Measurements from ENCODE around the gene ZDHHC9.
A peak's percentile ranks its signal among the peaks of the same experiment; 100 is the strongest.
"Not testable (repeated sequence)": the region's sequence is repeated elsewhere in the genome, so short reads cannot be mapped to it uniquely, and the experiment has no call there.

Gene ZDHHC9

GRCh38 chrX:129843459-129844306 is at the start of gene ZDHHC9:
ZDHHC9 (minus strand) TSS chrX:129843886; CDS start chrX:129841945, 1,941 bp downstream.
- peak; percentile 56 for DNase-seq (ENCODE audit: low read depth)

- no peak for DNase-seq (ENCODE audit: low read depth)
Observed at GRCh38 chrX:129877401-129877800, 33.7 kb upstream of the ZDHHC9 start.

GRCh38 chrX:129876771-129877305 is 33.2 kb upstream of the ZDHHC9 start:
- no peak for DNase-seq (ENCODE audit: low read depth)

- no peak for DNase-seq (ENCODE audit: low read depth)
Observed at GRCh38 chrX:129875669-129876068, 32.0 kb upstream of the ZDHHC9 start.

- DNase-seq (ENCODE audit: low read depth), result no peak
Observed at GRCh38 chrX:129872524-129872923, 28.8 kb upstream of the ZDHHC9 start.

GRCh38 chrX:129866321-129866720 is 22.6 kb upstream of the ZDHHC9 start:
- not testable (repeated sequence) for DNase-seq (ENCODE audit: low read depth)

GRCh38 chrX:129859134-129859533 is 15.4 kb upstream of the ZDHHC9 start:
- not testable (repeated sequence) for DNase-seq (ENCODE audit: low read depth)

GRCh38 chrX:129851825-129852224 is 8.1 kb upstream of the ZDHHC9 start:
- DNase-seq (ENCODE audit: low read depth), result not testable (repeated sequence)

- no peak for DNase-seq (ENCODE audit: low read depth)
Observed at GRCh38 chrX:129846716-129847115, 3.0 kb upstream of the ZDHHC9 start.

- DNase-seq (ENCODE audit: low read depth), result no peak
Observed at GRCh38 chrX:129845616-129846190, 2.0 kb upstream of the ZDHHC9 start.

- DNase-seq (ENCODE audit: low read depth), result no peak
Observed at GRCh38 chrX:129843209-129843458, 552 bp downstream of the ZDHHC9 start.

GRCh38 chrX:129842510-129843208 is 1.0 kb downstream of the ZDHHC9 start:
- DNase-seq (ENCODE audit: low read depth), result no peak

- no peak for DNase-seq (ENCODE audit: low read depth)
Observed at GRCh38 chrX:129840344-129840743, 3.3 kb downstream of the ZDHHC9 start.

- no peak for DNase-seq (ENCODE audit: low read depth)
Observed at GRCh38 chrX:129836827-129837226, 6.9 kb downstream of the ZDHHC9 start.

GRCh38 chrX:129833153-129833990 is 10.3 kb downstream of the ZDHHC9 start:
- DNase-seq (ENCODE audit: low read depth), result no peak

GRCh38 chrX:129831091-129831885 is 12.4 kb downstream of the ZDHHC9 start:
- no peak for DNase-seq (ENCODE audit: low read depth)

- no peak for DNase-seq (ENCODE audit: low read depth)
Observed at GRCh38 chrX:129830494-129830893, 13.2 kb downstream of the ZDHHC9 start.

GRCh38 chrX:129825746-129826505 is 17.8 kb downstream of the ZDHHC9 start:
- no peak for DNase-seq (ENCODE audit: low read depth)

- no peak for DNase-seq (ENCODE audit: low read depth)
Observed at GRCh38 chrX:129824620-129825019, 19.1 kb downstream of the ZDHHC9 start.

- DNase-seq (ENCODE audit: low read depth), result no peak
Observed at GRCh38 chrX:129823522-129823921, 20.2 kb downstream of the ZDHHC9 start.

All from stimulated activated CD8-positive, alpha-beta memory T cell treated with anti-CD3 and anti-CD28 coated beads, Interleukin-7, amount 100 ng/mL, for 24 hours (primary cell).